Breast epithelium (tissue), 4 donors: ENCODE results near the gene TES. TPM values are rescaled to one million over a fixed set of nuclear protein-coding genes. Genes with fewer than 3 reads are reported as not detected.

Experiments
- DNase-seq, 2 donors: peaks; one replicate each; pipeline ENCODE4 v3.0.0-alpha.2; 2019; ENCODE audit warnings: low spot score in 2 of 2
- H3K27ac ChIP-seq, 2 donors: fragments of 200-600 bp; sonication (generic) in 1 of 2; one replicate each; pipeline ENCODE4 v1.5.1; 2016 to 2019; ENCODE audit warnings: mild to moderate bottlenecking in 1 of 2
- H3K27me3 ChIP-seq, 2 donors: fragments of 200-600 bp; sonication (generic) in 1 of 2; one replicate each; pipeline versions ENCODE4 v1.5.1 to v1.6.0; 2017 to 2019; ENCODE audit warnings: control low read depth in 1 of 2, mild to moderate bottlenecking in 1 of 2
- H3K36me3 ChIP-seq: fragments of 200-600 bp; one replicate; pipeline ENCODE4 v1.5.1; 2019
- H3K4me1 ChIP-seq, 2 donors: fragments of 200-600 bp; sonication (generic); one replicate each; pipeline ENCODE4 v1.5.1; 2016 to 2019; ENCODE audit warnings: control low read depth in 1 of 2
- H3K4me3 ChIP-seq, 3 donors: fragments of 200-600 bp; sonication (generic); 1 replicate in 2 of 3; 2 replicates in 1 of 3; pipeline ENCODE4 v1.5.1; 2016 to 2019; ENCODE audit warnings: mild to moderate bottlenecking in 3 of 3, moderate library complexity in 2 of 3
- H3K9me3 ChIP-seq, 2 donors: fragments of 200-600 bp; sonication (generic) in 1 of 2; one replicate each; pipeline ENCODE4 v1.5.1; 2016 to 2019; ENCODE audit warnings: control low read depth in 1 of 2
- CTCF ChIP-seq, 3 donors: fragments of 450-650 bp; IDR thresholded peaks; one replicate each; pipeline ENCODE4 v1.5.1; 2016 to 2017; ENCODE audit warnings: antibody characterized with exemption in 3 of 3, mild to moderate bottlenecking in 3 of 3, moderate library complexity in 3 of 3
- POLR2A ChIP-seq: fragments of 450-650 bp; IDR thresholded peaks from one replicate; pipeline ENCODE4 v1.6.1; 2016; ENCODE audit warnings: antibody characterized with exemption, mild to moderate bottlenecking, moderate library complexity
- POLR2AphosphoS5 ChIP-seq, 3 donors: sonication (generic); formaldehyde crosslinking; IDR thresholded peaks; one replicate each; pipeline ENCODE4 v1.6.1; 2017; ENCODE audit warnings: antibody characterized with exemption in 3 of 3
- intact Hi-C: fragments of 100-400 bp; cut with DNase I; formaldehyde crosslinking; loops from one replicate; pipeline ENCODE4 v1.15.1; 2023; ENCODE audit warnings: low total_unique reads
- total RNA-seq, 3 donors: library from RNA; depleted of rRNA; stranded (reverse); fragments of >200 nt; gene quantifications; one replicate each; pipeline ENCODE4 v1.1.0, GENCODE V29; 2016

Gene TES, protein sequence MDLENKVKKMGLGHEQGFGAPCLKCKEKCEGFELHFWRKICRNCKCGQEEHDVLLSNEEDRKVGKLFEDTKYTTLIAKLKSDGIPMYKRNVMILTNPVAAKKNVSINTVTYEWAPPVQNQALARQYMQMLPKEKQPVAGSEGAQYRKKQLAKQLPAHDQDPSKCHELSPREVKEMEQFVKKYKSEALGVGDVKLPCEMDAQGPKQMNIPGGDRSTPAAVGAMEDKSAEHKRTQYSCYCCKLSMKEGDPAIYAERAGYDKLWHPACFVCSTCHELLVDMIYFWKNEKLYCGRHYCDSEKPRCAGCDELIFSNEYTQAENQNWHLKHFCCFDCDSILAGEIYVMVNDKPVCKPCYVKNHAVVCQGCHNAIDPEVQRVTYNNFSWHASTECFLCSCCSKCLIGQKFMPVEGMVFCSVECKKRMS
- 100 to 1,000 TPM in 1 of 3 donors, 10 to 100 TPM in 2; 29.0 to 146 (median 88.5) TPM for total RNA-seq

GRCh38 chr7:116210345-116211005, at the start of gene TES:
Gene TES, plus strand, starts transcription at chr7:116210539. Its CDS starts 169 bp downstream, at chr7:116210708.
- no peaks in the 10 kb centered on the region for H3K9me3 ChIP-seq
- no peaks in the 10 kb centered on the region for H3K36me3 ChIP-seq
- peak within 1 kb of the TSS; percentile 79 to 92 (median 84) for H3K4me3 ChIP-seq
- H3K4me1 ChIP-seq, result peaks cover 0 to 5% of the 10 kb centered on the region in 2 donors
- H3K27me3 ChIP-seq, result no peaks in the 10 kb centered on the region
- peak within 1 kb of the TSS; percentile 97 to 99 for H3K27ac ChIP-seq
- DNase-seq, result peak; percentile 71 to 74
- intact Hi-C loops, result no loop called here
- TF ChIP-seq POLR2A, result peak; percentile 48
- TF ChIP-seq POLR2AphosphoS5 (IDR thresholded peaks at IDR 0.05), result peak; percentile 22 to 82 (median 28)
- no peak for TF ChIP-seq CTCF (IDR thresholded peaks at IDR 0.05)

DNA sequence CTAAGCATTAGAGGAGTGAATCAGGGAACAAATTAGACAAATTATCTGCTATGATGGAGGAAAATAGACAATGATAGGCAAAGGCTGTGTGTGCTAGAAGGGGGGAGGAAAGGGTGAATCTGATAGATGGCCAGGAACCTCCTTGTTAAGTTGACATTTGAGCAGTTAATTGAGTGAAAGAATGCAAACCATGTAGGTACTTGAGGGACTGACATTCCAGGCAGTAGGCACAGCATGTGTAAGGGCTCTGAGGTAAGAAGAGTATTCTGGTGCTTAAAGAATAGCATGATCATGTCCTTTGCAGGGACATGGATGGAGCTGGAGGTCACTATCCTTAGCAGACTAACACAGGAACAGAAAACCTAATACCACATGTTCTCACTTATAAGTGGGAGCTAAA, 48.6 kb upstream of the TES start:
- H3K9me3 ChIP-seq, result no peaks in the 10 kb centered on the region
- H3K36me3 ChIP-seq, result no peaks in the 10 kb centered on the region
- DNase-seq, result no peak
- no peak overlapping the region for H3K27ac ChIP-seq
- H3K27me3 ChIP-seq, result no peaks in the 10 kb centered on the region
- intact Hi-C loops, result no loop called here
- no peak for TF ChIP-seq CTCF (IDR thresholded peaks at IDR 0.05)
- TF ChIP-seq POLR2AphosphoS5 (IDR thresholded peaks at IDR 0.05), result no peak
- TF ChIP-seq POLR2A, result no peak
- no peaks in the 10 kb centered on the region for H3K4me1 ChIP-seq
- no peak overlapping the region for H3K4me3 ChIP-seq

GRCh38 chr7:116162254-116162653, 48.1 kb upstream of the TES start:
- no peak overlapping the region for H3K27ac ChIP-seq
- intact Hi-C loops, result no loop called here
- H3K36me3 ChIP-seq, result no peaks in the 10 kb centered on the region
- H3K9me3 ChIP-seq, result no peaks in the 10 kb centered on the region
- TF ChIP-seq POLR2A, result no peak
- TF ChIP-seq POLR2AphosphoS5 (IDR thresholded peaks at IDR 0.05), result no peak
- TF ChIP-seq CTCF (IDR thresholded peaks at IDR 0.05), result no peak
- H3K27me3 ChIP-seq, result no peaks in the 10 kb centered on the region
- H3K4me3 ChIP-seq, result no peak overlapping the region
- no peaks in the 10 kb centered on the region for H3K4me1 ChIP-seq
- no peak for DNase-seq

DNA sequence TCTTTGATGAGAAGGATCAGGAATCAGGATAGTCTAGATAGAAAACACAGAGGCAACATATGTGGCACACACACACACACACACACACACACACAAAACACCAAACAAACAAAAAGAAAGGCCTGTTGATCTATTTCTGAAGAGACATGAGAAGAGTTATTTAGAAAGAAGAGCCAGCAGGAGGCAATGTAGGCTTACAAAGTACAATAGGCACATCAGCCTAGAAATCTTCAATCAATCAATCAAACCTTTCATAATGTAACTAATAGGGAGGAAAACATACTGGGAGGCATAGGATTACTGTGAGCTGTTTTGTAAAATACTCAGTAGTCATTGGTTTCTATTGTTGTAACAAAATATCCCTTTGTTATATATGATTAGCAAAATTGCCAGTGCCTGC, 47.3 kb upstream of the TES start:
- no peak overlapping the region for H3K4me3 ChIP-seq
- H3K9me3 ChIP-seq, result no peaks in the 10 kb centered on the region
- H3K36me3 ChIP-seq, result no peaks in the 10 kb centered on the region
- H3K27ac ChIP-seq, result no peak overlapping the region
- intact Hi-C loops, result no loop called here
- TF ChIP-seq CTCF (IDR thresholded peaks at IDR 0.05), result no peak
- TF ChIP-seq POLR2AphosphoS5 (IDR thresholded peaks at IDR 0.05), result no peak
- TF ChIP-seq POLR2A, result no peak
- no peaks in the 10 kb centered on the region for H3K4me1 ChIP-seq
- DNase-seq, result no peak
- H3K27me3 ChIP-seq, result no peaks in the 10 kb centered on the region
